Stimulated activated CD8-positive, alpha-beta memory T cell treated with anti-CD3 and anti-CD28 coated beads, Interleukin-15, amount 100 ng/mL, for 24 hours (primary cell): ENCODE data around the gene INO80.
"Not testable (repeated sequence)": the region's sequence is repeated elsewhere in the genome, so short reads cannot be mapped to it uniquely, and the experiment has no call there.

Experiments used
- DNase-seq: peaks from one replicate; pipeline ENCODE4 v3.0.0-alpha.2; 2020; ENCODE audit warnings: low read depth

INO80 gene

GRCh38 chr15:41116116-41116961 lies at the start of gene INO80:
INO80 (minus strand) TSS chr15:41116280; CDS start chr15:41096310, 19,970 bp downstream.
- DNase-seq, result peak; percentile 76

GRCh38 chr15:41161736-41162135 lies 45.7 kb upstream of the INO80 start:
- DNase-seq, result no peak

GRCh38 chr15:41161336-41161735 lies 45.3 kb upstream of the INO80 start:
- DNase-seq, result no peak

- no peak for DNase-seq
These were observed 44.7 kb upstream of the INO80 start for GRCh38 chr15:41160639-41161315.

- no peak for DNase-seq
These were observed 38.3 kb upstream of the INO80 start for GRCh38 chr15:41154412-41154811.

GRCh38 chr15:41153733-41154132 lies 37.7 kb upstream of the INO80 start:
- DNase-seq, result no peak

- no peak for DNase-seq
These were observed 35.4 kb upstream of the INO80 start for GRCh38 chr15:41151451-41152005.

- DNase-seq, result no peak
These were observed 34.2 kb upstream of the INO80 start for GRCh38 chr15:41150279-41150678.

GRCh38 chr15:41148065-41148464 lies 32.0 kb upstream of the INO80 start:
- DNase-seq, result no peak

- no peak for DNase-seq
These were observed 23.5 kb upstream of the INO80 start for GRCh38 chr15:41139619-41140018.

GRCh38 chr15:41139112-41139511 lies 23.0 kb upstream of the INO80 start:
- DNase-seq, result not testable (repeated sequence)

- not testable (repeated sequence) for DNase-seq
These were observed 19.5 kb upstream of the INO80 start for GRCh38 chr15:41135580-41135979.

- DNase-seq, result no peak
These were observed 17.4 kb upstream of the INO80 start for GRCh38 chr15:41133454-41133853.

GRCh38 chr15:41132094-41132493 lies 16.0 kb upstream of the INO80 start:
- DNase-seq, result not testable (repeated sequence)

- DNase-seq, result no peak
These were observed 12.3 kb upstream of the INO80 start for GRCh38 chr15:41128174-41128902.

GRCh38 chr15:41125931-41126642 lies 10.0 kb upstream of the INO80 start:
- no peak for DNase-seq

- DNase-seq, result no peak
These were observed 9.1 kb upstream of the INO80 start for GRCh38 chr15:41125063-41125669.

GRCh38 chr15:41124058-41124457 lies 8.0 kb upstream of the INO80 start:
- no peak for DNase-seq

- no peak for DNase-seq
These were observed 6.8 kb upstream of the INO80 start for GRCh38 chr15:41122849-41123248.

GRCh38 chr15:41121951-41122350 lies 5.9 kb upstream of the INO80 start:
- DNase-seq, result no peak

- no peak for DNase-seq
These were observed 827 bp upstream of the INO80 start for GRCh38 chr15:41116962-41117252.
